Ishikawa (cell line): ENCODE measurements around the gene PI4K2B.

Source experiments
- CEBPB ChIP-seq: IDR thresholded peaks from 2 replicates; pipeline ENCODE4 v1.6.1; 2012
- CREB1 ChIP-seq: IDR thresholded peaks from 2 replicates; pipeline ENCODE4 v1.6.1; 2012; ENCODE audit warnings: low read depth
- EGR1 ChIP-seq: IDR thresholded peaks from 2 replicates; pipeline ENCODE4 v1.6.1; 2012
- EP300 ChIP-seq: IDR thresholded peaks from 2 replicates; pipeline ENCODE4 v1.6.1; 2012; ENCODE audit warnings: borderline replicate concordance
- FOXM1 ChIP-seq: IDR thresholded peaks from 2 replicates; pipeline ENCODE4 v1.6.1; 2012; ENCODE audit warnings: low read depth, borderline replicate concordance
- NFIC ChIP-seq: IDR thresholded peaks from 2 replicates; pipeline ENCODE4 v1.6.1; 2012
- RAD21 ChIP-seq: IDR thresholded peaks from 2 replicates; pipeline ENCODE4 v1.6.1; 2012; ENCODE audit warnings: low read depth
- TAF1 ChIP-seq: IDR thresholded peaks from 2 replicates; pipeline ENCODE4 v1.6.1; 2012; ENCODE audit warnings: low read depth, mild to moderate bottlenecking
- TCF12 ChIP-seq: IDR thresholded peaks from 2 replicates; pipeline ENCODE4 v1.6.1; 2012; ENCODE audit warnings: low read depth
- TEAD4 ChIP-seq: IDR thresholded peaks from 2 replicates; pipeline ENCODE4 v1.6.1; 2012
- YY1 ChIP-seq: IDR thresholded peaks from 2 replicates; pipeline ENCODE4 v1.6.1; 2012; ENCODE audit warnings: low read depth
- ZBTB7A ChIP-seq: IDR thresholded peaks from 2 replicates; pipeline ENCODE4 v1.6.1; 2012; ENCODE audit warnings: low read depth
- TF ChIP-seq, protein P1 (sequence below): IDR thresholded peaks from 2 replicates; pipeline ENCODE4 v1.6.1; 2012
- TF ChIP-seq, protein P2 (sequence below): IDR thresholded peaks from 2 replicates; pipeline ENCODE4 v1.6.1; 2012; ENCODE audit warnings: low read depth, mild to moderate bottlenecking
- TF ChIP-seq, protein P3 (sequence below): IDR thresholded peaks from 2 replicates; pipeline ENCODE4 v1.6.1; 2012

The PI4K2B gene

DNA sequence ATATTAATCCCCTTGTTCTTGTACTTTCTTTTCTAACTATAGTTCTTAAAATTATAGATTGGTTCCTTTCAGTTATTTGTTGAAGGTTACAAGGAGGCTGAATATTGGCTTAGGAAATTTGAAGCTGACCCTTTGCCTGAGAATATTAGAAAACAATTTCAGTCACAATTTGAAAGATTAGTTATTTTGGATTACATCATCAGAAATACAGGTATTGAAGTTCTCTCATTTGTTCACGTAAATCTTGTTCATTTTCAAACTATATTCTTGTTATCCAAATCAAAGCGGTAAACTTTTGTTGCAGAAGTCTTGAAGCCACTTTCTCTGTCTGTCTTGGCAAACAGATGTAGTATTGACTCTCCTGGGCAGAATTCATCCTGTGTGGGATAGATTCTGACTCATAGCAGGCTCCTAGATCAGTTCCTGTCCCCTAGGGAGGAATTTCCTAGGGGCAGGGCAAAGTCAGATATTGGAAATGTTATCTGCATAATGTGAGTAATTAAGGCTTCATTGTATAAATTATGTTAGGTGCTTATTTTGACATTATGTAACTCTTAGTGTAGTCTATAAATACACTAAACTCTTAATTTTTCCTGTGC lies 25.2 kb downstream of the PI4K2B start:
- TF ChIP-seq RAD21 (no peak), CEBPB (no peak), NFIC (no peak), EGR1 (no peak), CREB1 (no peak), EP300 (no peak), YY1 (no peak)
- TF ChIP-seq, protein P1, sequence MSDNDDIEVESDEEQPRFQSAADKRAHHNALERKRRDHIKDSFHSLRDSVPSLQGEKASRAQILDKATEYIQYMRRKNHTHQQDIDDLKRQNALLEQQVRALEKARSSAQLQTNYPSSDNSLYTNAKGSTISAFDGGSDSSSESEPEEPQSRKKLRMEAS: no peak
- TF ChIP-seq, protein P2, sequence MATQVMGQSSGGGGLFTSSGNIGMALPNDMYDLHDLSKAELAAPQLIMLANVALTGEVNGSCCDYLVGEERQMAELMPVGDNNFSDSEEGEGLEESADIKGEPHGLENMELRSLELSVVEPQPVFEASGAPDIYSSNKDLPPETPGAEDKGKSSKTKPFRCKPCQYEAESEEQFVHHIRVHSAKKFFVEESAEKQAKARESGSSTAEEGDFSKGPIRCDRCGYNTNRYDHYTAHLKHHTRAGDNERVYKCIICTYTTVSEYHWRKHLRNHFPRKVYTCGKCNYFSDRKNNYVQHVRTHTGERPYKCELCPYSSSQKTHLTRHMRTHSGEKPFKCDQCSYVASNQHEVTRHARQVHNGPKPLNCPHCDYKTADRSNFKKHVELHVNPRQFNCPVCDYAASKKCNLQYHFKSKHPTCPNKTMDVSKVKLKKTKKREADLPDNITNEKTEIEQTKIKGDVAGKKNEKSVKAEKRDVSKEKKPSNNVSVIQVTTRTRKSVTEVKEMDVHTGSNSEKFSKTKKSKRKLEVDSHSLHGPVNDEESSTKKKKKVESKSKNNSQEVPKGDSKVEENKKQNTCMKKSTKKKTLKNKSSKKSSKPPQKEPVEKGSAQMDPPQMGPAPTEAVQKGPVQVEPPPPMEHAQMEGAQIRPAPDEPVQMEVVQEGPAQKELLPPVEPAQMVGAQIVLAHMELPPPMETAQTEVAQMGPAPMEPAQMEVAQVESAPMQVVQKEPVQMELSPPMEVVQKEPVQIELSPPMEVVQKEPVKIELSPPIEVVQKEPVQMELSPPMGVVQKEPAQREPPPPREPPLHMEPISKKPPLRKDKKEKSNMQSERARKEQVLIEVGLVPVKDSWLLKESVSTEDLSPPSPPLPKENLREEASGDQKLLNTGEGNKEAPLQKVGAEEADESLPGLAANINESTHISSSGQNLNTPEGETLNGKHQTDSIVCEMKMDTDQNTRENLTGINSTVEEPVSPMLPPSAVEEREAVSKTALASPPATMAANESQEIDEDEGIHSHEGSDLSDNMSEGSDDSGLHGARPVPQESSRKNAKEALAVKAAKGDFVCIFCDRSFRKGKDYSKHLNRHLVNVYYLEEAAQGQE: no peak

DNA sequence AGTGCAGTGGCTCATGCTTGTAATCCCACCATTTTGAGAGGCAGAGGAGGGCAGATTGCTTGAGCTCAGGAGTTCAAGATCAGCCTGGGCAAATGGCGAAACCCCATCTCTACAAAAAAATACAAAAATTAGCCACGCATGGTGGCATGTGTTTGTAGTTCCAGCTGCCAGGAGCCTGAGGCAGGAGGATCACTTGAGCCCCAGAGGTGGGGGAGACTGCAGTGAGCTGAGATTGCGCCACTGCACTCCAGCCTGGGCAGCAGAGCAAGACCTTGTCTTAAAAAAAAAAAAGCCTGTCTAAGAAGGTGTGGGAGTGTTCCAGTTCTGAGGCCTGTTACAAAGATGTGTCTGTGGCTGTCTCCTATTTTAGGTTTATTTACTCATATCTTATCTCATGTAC lies 38.0 kb downstream of the PI4K2B start:
- TF ChIP-seq FOXM1: no peak
- TF ChIP-seq, protein P2: no peak
- no peak for TF ChIP-seq ZBTB7A
- no peak for TF ChIP-seq EP300
- no peak for TF ChIP-seq TEAD4
- TF ChIP-seq, protein P3, sequence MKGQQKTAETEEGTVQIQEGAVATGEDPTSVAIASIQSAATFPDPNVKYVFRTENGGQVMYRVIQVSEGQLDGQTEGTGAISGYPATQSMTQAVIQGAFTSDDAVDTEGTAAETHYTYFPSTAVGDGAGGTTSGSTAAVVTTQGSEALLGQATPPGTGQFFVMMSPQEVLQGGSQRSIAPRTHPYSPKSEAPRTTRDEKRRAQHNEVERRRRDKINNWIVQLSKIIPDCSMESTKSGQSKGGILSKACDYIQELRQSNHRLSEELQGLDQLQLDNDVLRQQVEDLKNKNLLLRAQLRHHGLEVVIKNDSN: no peak

DNA sequence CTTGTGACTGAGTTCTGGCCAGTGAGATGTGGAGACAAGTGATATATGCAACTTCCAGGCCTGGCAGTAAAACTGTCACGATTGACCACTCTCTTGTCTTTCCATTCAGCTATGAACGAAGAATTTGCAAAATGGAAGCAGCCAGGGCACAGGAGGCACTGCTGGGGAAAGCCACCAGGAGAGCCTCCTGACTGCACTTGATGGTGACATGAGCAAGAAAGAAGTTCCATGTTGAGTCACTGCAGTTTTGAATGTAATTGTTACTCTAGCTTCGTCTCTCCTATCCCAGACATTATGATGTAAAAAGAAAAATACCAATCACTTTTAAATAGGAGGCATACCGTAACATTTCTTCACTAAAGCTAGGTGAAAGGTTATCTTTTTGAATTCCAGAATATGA lies 46.4 kb downstream of the PI4K2B start:
- TF ChIP-seq FOXM1 (no peak), CEBPB (no peak), TAF1 (no peak), YY1 (no peak), RAD21 (no peak), ZBTB7A (no peak), CREB1 (no peak), EP300 (no peak), TEAD4 (no peak), TCF12 (no peak), NFIC (no peak)
- TF ChIP-seq, protein P1: no peak
- TF ChIP-seq, protein P2: no peak

DNA sequence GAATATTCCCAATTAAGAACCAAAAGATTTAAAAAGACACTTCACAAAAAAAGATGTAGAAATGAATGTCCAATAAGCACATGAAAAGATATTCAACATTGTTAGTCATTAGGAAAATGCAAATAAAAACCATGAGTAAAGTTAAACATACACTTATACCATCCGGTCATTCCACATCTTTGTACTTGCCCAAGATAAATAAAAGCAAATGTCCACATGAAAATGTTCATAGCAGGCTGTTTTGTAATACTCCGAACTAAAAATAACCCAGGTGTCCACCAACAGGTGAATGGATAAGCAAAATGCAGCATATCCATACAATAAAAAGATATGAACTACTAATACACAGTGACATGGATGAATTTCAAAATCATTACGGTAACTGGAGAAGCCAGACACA lies 50.1 kb downstream of the PI4K2B start:
- TF ChIP-seq CREB1 (no peak), YY1 (no peak), EP300 (no peak), EGR1 (no peak), FOXM1 (no peak), CEBPB (no peak), TAF1 (no peak), TCF12 (no peak), NFIC (no peak), RAD21 (no peak), ZBTB7A (no peak), TEAD4 (no peak)
- TF ChIP-seq, protein P2: no peak
- TF ChIP-seq, protein P3: no peak
- TF ChIP-seq, protein P1: no peak
